Activated CD8-positive, alpha-beta memory T cell treated with anti-CD3 and anti-CD28 coated beads for 1 hour (primary cell): ENCODE data around the gene TAS2R9.
"Not testable (repeated sequence)": the region's sequence is repeated elsewhere in the genome, so short reads cannot be mapped to it uniquely, and the experiment has no call there.

ENCODE experiments used
- DNase-seq, 2 donors: peaks; one replicate each; pipeline ENCODE4 v3.0.0-alpha.2; 2020; ENCODE audit warnings: low read depth in 1 of 2; ENCODE audit errors: extremely low read depth in 1 of 2

Gene TAS2R9, protein sequence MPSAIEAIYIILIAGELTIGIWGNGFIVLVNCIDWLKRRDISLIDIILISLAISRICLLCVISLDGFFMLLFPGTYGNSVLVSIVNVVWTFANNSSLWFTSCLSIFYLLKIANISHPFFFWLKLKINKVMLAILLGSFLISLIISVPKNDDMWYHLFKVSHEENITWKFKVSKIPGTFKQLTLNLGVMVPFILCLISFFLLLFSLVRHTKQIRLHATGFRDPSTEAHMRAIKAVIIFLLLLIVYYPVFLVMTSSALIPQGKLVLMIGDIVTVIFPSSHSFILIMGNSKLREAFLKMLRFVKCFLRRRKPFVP

DNA sequence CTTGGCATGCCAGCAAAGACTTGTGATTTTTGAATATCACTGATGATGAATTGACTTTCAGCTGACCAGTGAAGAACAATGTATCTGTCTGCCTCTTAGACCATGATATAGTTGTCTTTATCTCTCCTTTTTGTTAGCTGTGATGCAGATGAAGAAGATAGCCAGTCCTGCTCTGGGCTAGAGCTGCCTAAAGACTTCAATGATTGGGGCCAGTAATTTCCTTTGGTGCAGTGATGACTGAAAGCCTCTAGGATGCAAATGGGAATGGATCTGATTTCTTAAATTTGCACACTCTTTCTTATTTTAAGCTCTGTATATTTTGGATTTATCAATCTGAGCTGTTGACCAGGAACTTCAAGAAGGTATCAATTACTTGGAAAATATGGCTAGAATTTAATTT lies at the start of gene TAS2R9:
TAS2R9 (minus strand) TSS at position 101 of the 400 bp plus-strand sequence; CDS start at position 8, 93 bp downstream.
- DNase-seq: no peak

DNA sequence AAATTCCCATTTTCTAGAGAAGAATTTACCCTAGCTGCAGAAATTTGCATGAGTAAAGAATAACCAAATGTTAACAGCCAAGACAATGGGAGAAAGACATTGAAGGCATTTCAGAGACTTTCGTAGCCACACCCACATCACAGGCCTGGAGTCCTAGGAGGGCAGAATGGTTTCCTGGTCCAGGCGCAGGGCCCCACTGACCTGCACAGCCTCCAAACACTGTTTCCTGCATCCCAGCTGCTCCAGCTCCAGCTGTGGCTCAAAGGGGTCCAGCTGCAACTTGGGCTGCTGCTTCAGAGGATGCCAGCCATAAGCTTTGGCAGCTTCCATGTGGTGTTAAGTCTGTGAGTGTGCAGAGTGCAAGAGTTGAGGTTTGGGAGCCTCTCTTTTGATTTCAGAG lies 45.8 kb upstream of the TAS2R9 start:
- DNase-seq: no peak

DNA sequence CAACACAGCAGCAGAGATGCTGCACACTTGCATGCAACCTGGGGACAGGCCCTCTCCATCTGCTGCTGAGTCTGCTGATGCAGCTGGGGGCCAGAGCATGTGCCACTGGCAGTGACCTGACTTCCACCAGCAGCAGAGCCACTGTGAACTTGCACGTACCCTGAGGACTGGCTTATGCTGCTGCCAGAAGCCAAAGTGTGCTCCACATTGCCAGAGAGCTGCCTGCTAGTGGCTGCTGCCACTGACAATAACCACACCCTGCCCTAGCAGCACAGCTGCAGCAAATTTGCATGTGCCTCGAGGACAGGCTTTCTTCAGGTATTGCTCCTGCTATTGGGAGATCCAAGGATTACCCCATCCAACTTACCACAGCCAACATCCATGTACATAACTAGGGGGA lies 43.8 kb upstream of the TAS2R9 start:
- no peak for DNase-seq

DNA sequence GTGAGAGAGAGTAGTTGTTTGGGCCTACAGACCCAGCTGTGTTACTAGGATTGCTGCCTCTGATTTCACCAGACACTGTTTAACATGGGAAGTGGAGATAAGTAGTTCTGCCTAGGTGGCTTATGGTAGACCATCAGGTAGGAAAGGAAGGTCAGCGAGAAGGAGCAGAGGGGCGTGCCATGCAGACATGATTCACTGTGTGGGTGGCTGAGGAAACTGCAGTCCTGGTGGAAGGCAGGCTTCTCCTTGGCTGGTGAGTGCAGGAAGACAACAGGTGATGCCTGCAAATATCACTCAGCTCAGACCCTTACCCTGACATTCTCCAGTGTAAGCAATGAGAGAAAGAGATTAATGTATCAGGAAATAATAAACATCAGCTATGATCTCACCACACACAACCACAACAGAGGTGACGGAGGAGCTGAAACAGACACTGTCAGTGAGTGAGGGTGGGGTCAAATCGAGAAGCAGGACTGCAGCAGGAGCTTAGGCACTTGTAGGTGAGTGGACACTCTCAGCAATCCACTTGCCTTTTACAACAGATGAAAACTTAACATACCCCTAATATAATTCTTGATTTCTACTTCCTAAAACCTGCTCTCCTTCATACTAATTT lies 41.4 kb upstream of the TAS2R9 start:
- no peak for DNase-seq

DNA sequence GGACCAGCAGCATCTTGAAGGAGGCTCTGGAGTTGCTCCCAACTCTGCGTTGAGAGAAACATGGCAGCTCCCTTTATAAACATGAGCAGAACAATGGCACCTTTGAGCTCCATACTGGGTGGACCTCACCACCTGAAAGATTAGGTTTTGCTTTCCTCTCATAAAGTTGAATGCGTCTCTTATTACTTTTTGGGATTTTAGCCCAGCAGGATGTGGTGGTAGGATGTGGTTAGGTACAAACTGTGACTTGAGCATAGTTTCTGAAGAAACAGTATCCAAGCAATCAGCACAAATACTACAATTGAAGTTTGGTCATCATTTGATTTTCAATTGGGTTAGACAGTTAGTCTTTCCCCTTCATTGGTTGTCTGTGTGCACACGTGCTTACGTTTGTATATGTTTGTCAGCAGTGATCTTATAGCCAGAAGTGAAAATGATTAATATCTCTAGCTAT lies 39.5 kb upstream of the TAS2R9 start, which contains the start of gene PRR4:
PRR4 (minus strand) TSS at position 51 of the 454 bp plus-strand sequence; CDS start at position 13, 38 bp downstream.
- DNase-seq: no peak

DNA sequence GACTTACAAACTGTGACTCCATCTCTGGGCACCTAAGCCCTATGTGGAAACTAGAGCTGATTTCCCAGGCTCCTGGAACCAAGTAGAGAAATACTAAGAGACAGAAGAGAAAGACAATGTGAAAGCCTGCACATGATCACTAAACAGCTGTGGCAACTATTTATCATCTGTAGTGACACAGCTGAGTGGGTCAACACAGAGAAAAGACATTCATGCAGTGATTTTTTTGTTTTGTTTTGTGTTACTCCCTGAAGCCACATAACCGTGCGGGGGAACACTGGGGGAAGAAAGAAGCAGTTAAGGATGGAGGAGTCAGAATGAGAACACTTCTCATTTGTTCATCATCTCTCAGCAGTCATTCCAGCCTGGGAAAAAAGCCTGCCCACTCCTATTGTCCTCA lies 37.8 kb upstream of the TAS2R9 start:
- DNase-seq: no peak

DNA sequence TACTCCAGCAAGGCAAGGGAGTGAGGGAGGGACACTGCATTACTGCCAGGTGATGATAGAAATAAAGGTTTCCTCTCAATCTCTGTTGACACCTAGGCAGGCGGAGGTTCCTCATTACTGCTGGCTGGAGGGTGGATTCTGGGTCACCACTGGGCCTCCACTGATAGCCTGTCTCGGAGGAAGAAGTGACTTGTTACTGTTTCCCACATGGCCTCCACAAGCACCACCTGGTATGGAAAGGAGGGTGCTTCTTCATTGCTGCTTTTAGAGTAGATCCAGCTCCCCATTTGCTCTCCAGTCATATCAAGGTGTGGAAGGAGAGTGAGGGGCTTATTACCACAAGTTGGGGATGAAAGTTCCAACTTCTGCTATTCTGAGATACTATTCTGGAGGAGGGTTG lies 32.9 kb upstream of the TAS2R9 start:
- no peak for DNase-seq

DNA sequence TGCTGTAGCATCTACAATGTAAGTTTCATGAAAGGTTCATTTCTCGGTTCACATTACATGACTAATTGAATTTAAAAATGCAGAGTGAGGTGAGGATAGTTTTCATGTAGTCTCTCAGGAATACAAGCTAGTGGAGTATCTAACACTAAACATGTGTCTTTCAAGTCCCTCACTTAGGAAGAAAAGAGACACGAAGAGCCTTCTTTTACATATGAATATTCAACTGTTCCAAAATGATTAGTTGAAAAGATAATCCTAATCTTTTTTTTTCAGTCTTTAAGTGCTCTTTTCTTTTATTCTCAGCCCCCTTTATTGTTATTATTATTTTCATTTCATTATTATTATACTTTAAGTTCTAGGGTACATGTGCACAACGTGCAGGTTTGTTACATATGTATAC lies 28.5 kb upstream of the TAS2R9 start:
- no peak for DNase-seq

DNA sequence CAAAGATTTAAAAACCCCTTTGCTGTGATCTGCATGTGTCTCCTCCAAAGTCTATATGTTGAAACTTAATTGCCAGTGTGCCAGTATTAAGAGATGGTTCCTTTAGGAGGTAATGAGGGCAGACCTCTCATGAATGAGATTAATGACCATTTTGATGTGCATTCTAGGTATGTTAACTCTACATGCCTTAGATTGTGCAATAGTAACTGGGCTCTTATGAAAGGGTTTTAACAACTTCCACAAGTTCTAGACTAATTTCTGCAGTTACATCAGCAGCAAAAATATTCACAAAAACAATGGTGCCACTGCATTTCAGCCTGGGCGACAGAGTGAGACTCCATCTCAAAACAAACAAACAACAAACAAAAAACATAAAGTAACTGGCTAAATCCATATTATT lies 20.0 kb upstream of the TAS2R9 start:
- DNase-seq: no peak

DNA sequence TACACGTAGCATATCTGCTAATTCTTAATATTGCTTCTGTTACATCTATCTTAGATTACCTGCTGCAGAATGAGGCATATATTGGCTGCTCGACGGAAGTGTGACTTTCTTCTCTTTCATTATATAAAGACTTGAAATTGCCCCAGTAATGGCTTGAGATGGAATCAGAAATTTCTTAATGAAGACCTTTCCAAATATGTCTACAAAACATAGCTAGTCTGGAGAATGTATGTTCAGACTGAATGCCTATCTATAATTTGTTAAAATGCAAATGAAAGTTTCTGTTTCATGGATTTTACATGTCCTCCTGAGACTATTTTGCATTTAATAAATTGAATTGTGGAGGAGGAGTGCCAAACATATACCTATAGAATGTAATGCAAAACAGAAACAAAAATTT lies 16.3 kb upstream of the TAS2R9 start, which contains the start of gene TAS2R10:
TAS2R10 (minus strand) TSS at position 101 of the 400 bp plus-strand sequence; CDS start at position 12, 89 bp downstream.
- no peak for DNase-seq

DNA sequence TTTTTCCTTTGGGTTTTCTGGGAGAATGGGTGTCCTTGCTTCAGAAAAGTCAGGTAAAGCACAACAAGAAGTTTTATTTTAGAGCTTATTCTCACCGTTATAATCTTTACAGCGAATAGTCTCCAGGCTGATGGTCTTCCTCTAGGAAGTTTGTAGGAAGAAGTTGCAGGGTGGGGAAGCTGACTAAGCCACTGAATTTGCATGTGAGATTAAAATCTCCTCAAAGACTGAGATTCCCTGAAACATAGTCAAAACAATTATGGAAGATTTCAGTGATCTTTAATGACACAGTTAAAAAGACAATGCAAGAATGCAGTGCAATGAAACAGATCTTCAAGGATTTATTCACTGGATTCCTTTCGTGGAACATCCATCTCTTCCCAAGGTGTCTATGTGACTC lies 15.0 kb upstream of the TAS2R9 start:
- no peak for DNase-seq

DNA sequence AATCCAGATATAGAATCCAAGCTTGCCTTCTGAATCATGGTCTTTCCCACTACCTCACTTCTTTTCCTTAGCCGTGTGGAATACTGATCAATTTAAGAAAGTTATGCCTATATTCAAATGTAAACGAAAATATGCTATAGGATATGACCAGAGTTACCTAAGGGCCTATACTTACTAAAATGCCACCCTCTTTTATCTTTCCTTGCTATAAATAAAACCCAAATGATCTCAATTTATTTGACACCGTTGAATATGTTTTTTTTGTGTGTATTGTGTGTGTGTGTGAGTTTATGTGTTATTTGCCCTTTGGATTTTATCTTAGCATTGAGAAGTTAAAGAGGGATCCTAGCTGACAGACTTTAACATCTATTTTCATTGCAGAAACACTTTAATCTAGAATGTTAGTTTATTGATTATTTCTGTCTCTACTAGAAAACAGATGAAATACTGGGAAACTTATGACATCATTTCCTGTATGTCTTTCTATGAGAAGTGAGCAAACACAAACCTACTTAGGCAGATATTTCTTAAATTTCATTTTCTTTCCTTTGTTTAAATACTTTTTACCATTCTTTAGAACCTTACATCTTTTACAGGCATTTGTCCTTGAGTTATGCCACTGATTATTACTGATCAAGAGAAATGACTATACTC lies 2.0 kb upstream of the TAS2R9 start:
- DNase-seq: no peak

DNA sequence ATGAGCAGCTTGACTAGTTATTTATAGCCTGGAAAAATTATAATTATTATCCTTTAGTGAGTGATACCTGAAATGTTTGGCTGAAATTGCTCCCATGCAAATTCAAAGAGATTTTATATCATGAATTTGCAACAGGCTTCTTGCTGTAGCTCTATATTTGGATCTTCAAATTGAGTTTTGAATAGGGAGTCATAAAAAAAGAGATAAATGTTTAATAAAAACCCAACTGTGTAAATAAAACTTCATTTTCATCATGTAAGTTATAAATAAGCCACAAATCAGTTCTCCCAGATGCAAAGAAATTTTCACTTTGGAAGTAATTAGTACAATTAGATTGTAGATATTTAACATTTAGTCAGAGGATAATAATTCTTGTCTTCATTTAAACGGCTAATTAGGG lies 2.8 kb downstream of the TAS2R9 start, which contains the start of gene TAS2R8:
TAS2R8 (minus strand) TSS at position 101 of the 400 bp plus-strand sequence. CDS start 306 bp downstream, outside the sequence.
- no peak for DNase-seq

DNA sequence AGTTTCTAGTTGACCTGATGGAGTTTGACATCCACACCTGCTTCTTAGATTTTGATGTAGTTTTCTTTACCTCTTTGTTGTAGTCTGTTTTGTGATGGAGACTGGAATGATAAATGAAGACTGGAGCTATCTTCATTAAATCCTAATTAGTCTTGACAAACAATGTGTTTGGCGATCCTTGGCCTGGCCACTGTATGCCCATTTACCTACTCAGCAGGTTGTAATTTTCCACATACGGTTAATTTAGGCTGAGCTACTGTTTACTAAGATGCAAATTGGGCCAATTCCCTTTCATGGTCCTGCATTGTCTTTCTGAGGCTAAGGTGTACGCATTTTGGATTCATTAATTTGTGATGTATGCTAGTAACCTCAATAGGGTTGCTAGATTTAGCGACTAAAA lies 7.4 kb downstream of the TAS2R9 start, which contains the start of gene TAS2R7:
TAS2R7 (minus strand) TSS at position 41 of the 400 bp plus-strand sequence. CDS start 57 bp downstream, outside the sequence.
- no peak for DNase-seq

DNA sequence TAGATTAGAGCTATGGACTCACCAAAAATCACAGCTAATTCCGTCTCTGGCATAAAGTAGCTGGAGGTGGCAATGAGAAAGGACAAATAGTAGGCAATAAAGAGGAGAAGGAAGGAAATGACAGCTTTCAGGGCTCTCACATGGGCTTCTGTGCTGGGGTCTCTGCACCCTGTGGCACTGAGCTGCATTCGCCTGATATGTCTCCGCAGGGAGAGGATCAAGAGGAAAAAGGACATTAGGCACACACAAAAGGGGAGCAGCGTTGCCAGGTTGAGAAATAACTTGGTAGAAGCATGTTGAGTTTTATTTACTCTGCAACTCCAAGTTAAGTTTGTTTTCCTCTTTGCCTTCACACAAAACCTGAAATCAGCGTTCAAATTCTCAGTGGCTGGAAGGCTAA lies 8.2 kb downstream of the TAS2R9 start:
- DNase-seq: no peak

DNA sequence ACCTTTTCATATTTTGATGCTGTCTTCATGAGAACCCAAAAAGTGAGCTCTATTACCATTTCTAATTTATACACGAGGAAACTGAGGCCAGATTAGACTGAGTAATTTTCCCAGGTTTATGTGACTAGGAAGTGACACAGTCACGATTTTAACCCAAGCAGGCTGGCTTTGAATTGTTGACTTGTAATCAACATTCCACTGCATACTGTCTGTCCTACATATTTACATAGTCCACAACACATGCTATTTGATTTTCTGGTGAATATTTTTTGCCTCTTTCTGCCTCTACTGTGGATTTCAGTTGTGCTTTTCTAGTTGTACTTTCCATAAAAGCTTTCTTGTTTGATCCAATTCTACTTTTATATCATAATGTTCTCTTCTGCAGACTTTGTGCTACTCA lies 15.7 kb downstream of the TAS2R9 start:
- no peak for DNase-seq

DNA sequence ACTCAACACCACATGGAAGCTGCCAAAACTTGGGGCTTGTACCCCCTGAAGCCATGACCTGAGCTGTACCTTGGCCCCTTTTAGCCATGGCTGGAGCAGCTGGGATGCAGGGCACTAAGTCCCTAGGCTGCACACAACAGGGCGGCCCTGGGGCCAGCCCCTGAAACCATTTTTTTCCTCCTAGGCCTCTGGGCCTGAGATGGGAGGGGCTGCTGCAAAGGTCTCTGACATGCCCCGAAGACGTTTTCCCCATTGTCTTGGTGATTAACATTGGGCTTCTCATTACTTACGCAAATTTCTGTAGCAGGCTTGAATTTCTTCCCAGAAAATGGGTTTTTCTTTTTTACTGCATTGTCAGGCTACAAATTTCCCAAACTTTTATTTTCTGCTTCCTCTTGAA lies 18.2 kb downstream of the TAS2R9 start:
- DNase-seq: not testable (repeated sequence)

DNA sequence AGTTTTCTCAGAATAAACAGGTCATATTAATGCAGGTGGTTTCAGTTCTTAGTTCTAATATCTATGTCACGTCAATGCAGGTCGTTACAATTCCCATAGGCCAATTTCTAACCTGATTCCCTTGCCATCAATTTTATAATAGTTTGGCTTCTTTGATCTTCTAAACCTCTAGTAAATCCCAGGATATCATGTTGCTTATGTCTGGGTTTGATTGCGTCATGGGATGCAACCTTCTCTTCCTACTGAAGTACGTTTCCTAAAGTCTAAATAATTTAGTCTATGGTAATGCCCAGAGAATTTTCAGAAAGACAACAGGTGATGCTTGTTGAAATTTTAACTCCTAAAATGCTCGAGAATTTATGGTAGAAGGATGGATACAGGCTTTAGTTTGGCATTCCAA lies 26.7 kb downstream of the TAS2R9 start:
- DNase-seq: no peak

DNA sequence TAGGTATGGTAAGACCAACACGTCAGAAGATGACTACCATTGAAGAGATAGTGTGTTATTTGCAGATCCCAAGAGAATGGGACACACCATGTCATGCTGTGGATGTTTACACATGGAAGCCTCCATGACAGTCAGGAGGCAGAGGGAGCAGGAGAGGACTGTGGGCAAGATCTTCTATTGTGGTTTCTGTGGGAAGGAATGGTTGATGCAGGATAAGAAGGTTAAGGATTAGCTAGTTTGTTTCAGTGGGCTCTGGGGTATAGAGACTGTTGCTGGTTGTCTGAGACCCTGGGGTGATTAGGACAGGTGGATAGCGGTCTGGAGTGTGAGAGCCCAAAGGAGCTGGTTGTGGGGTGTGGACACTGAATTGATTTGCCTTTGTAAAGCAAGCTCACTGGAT lies 30.9 kb downstream of the TAS2R9 start:
- no peak for DNase-seq

DNA sequence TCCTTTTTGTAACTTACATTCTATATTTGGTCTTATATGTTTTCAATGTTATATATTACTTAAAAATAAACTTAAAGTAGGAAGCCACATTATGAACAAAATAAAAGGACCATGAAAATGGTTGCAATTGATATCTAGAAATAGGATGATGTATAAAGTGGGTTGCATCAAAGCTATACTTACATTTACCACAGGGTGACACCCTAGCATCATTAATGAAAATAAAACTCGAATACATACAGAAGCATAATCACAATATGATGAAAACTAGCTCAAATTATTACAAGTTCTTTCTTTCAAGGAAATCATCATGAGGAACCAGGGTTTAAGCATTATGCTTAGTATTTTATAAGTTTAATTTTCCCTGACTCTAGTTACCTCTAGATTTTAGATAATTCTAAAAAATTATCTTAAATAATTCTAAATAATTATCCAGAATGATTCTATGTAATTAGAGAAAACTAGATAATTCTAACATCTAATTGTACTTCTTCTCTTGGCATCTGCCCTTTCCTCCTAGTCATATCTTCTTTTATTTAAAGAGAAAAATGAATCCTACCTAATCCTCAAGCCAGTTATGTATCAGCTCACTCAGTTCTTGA lies 38.7 kb downstream of the TAS2R9 start:
- no peak for DNase-seq

DNA sequence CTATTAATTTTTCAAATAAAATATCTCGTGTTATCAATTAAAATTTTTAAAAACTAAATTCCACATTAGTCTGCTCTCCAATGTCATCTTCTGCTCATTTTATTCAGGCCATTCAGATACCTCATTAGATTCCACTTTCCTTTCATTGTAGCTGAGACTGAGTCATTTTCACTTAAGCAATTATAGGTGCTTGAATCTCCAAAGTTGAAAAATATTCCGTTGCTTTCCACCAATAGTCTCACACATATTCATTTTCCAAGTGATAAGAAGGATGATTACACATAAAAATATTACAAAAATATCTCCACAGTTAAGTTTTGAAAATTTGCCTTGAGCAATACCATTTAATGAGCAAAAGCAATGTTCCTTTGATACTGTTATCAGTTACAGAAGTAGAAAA lies 50.3 kb downstream of the TAS2R9 start:
- no peak for DNase-seq
